Inflammatory macrophage treated with lipopolysaccharide for 4 hours (primary cell): Measurements from ENCODE around the gene DCAF7.

ENCODE experiments used
- DNase-seq: peaks from one replicate; pipeline ENCODE4 v3.0.0-alpha.2; 2020

Gene DCAF7

GRCh38 chr17:63595132-63595531 is 44.9 kb downstream of the DCAF7 start:
- no peak for DNase-seq

GRCh38 chr17:63596856-63597586 is 46.7 kb downstream of the DCAF7 start:
- DNase-seq: no peak

GRCh38 chr17:63598281-63598680 is 48.0 kb downstream of the DCAF7 start:
- no peak for DNase-seq

- peak; percentile 76 for DNase-seq
Observed at GRCh38 chr17:63600569-63601438, 50.5 kb downstream of the DCAF7 start, which contains the start of gene TACO1. TSS of gene TACO1 (plus strand) at chr17:63600895. CDS start at chr17:63601084, 189 bp downstream.

GRCh38 chr17:63601439-63602371 is 51.4 kb downstream of the DCAF7 start:
- DNase-seq: no peak

GRCh38 chr17:63609816-63610573 is 59.7 kb downstream of the DCAF7 start:
- no peak for DNase-seq

GRCh38 chr17:63610854-63611253 is 60.6 kb downstream of the DCAF7 start:
- no peak for DNase-seq

GRCh38 chr17:63611354-63611753 is 61.1 kb downstream of the DCAF7 start:
- DNase-seq: no peak

- no peak for DNase-seq
Observed at GRCh38 chr17:63613663-63614062, 63.4 kb downstream of the DCAF7 start.

GRCh38 chr17:63621229-63621683 is 71.0 kb downstream of the DCAF7 start:
- no peak for DNase-seq

GRCh38 chr17:63621684-63622573 is 71.7 kb downstream of the DCAF7 start, which contains the start of gene MAP3K3:
TSS of gene MAP3K3 (plus strand) at chr17:63622417. CDS start at chr17:63622760, 343 bp downstream.
- DNase-seq: peak; percentile 100

- DNase-seq: peak; percentile 80
Observed at GRCh38 chr17:63622574-63623390, 72.5 kb downstream of the DCAF7 start.

GRCh38 chr17:63623786-63624530 is 73.7 kb downstream of the DCAF7 start:
- peak; percentile 37 for DNase-seq

- DNase-seq: peak; percentile 33
Observed at GRCh38 chr17:63624531-63624880, 74.2 kb downstream of the DCAF7 start.

- DNase-seq: peak; percentile 41
Observed at GRCh38 chr17:63626551-63627180, 76.4 kb downstream of the DCAF7 start.

- DNase-seq: no peak
Observed at GRCh38 chr17:63629627-63630026, 79.3 kb downstream of the DCAF7 start.

GRCh38 chr17:63631062-63631461 is 80.8 kb downstream of the DCAF7 start:
- DNase-seq: peak; percentile 36

- no peak for DNase-seq
Observed at GRCh38 chr17:63631626-63632025, 81.3 kb downstream of the DCAF7 start.

- DNase-seq: no peak
Observed at GRCh38 chr17:63633742-63634141, 83.5 kb downstream of the DCAF7 start.
